Erythroblast (primary cell): ENCODE measurements around the gene COL4A2.

Source experiments
- GATA1 ChIP-seq: IDR thresholded peaks from 2 replicates; pipeline ENCODE4 v1.6.1; 2011; ENCODE audit warnings: low read depth, mild to moderate bottlenecking, control low read depth, low read length, moderate library complexity
- POLR2A ChIP-seq: IDR thresholded peaks from 2 replicates; pipeline ENCODE4 v1.6.1; 2011; ENCODE audit warnings: mild to moderate bottlenecking, low read length

- TF ChIP-seq POLR2A (no peak), GATA1 (no peak)
Measured at GRCh38 chr13:110350049-110350448, 43.0 kb downstream of the COL4A2 start.
